Sigmoid colon (tissue), 7 donors: ENCODE measurements around the gene TSPAN3. TPM values are rescaled to one million over a fixed set of nuclear protein-coding genes. Genes with fewer than 3 reads are reported as not detected.

Experiments used
- DNase-seq: peaks from one replicate; pipeline ENCODE4 v3.0.0-alpha.2; 2019
- H3K27ac ChIP-seq, 4 donors: fragments of 200-600 bp; sonication (generic); one replicate each; pipeline ENCODE4 v1.5.1; 2016 to 2019; ENCODE audit warnings: mild to moderate bottlenecking in 1 of 4
- H3K27me3 ChIP-seq, 3 donors: fragments of 200-600 bp; sonication (generic); one replicate each; pipeline ENCODE4 v1.5.1; 2019; ENCODE audit warnings: mild to moderate bottlenecking in 1 of 3
- H3K36me3 ChIP-seq, 4 donors: fragments of 200-600 bp; sonication (generic); one replicate each; pipeline ENCODE4 v1.5.1; 2016 to 2019
- H3K4me1 ChIP-seq, 4 donors: fragments of 200-600 bp; sonication (generic); one replicate each; pipeline ENCODE4 v1.5.1; 2017 to 2019
- H3K4me3 ChIP-seq, 4 donors: fragments of 200-600 bp; sonication (generic); one replicate each; pipeline ENCODE4 v1.5.1; 2017 to 2019; ENCODE audit warnings: mild to moderate bottlenecking in 2 of 4, moderate library complexity in 1 of 4
- H3K9me3 ChIP-seq, 4 donors: fragments of 200-600 bp in 3 of 4; sonication (generic) in 3 of 4; one replicate each; pipeline versions ENCODE4 v1.5.1 to v1.6.1; 2013 to 2019
- CTCF ChIP-seq, 4 experiments: fragments of 450-650 bp in 3 of 4; fragments of 200-600 bp in 1 of 4; IDR thresholded peaks; one replicate each; pipeline ENCODE4 v1.5.1; 2016 to 2019; ENCODE audit warnings: antibody characterized with exemption in 4 of 4, mild to moderate bottlenecking in 3 of 4, moderate library complexity in 2 of 4
- EP300 ChIP-seq, 4 donors: sonication (generic); formaldehyde crosslinking; IDR thresholded peaks; one replicate each; pipeline ENCODE4 v1.6.1; 2017; ENCODE audit warnings: antibody characterized with exemption in 4 of 4
- POLR2A ChIP-seq, 2 donors: fragments of 450-650 bp; IDR thresholded peaks; one replicate each; pipeline ENCODE4 v1.6.1; 2016; ENCODE audit warnings: antibody characterized with exemption in 2 of 2, mild to moderate bottlenecking in 2 of 2, moderate library complexity in 2 of 2
- POLR2AphosphoS5 ChIP-seq, 4 donors: sonication (generic); formaldehyde crosslinking; IDR thresholded peaks; one replicate each; pipeline ENCODE4 v1.6.1; 2017; ENCODE audit warnings: antibody characterized with exemption in 4 of 4
- WGBS, 2 donors: extraction: QIAGEN DNeasy Blood & Tissue Kit; methylation state at CpG; one replicate each; pipeline ENCODE4 v1.1.7; 2013; 5-methylcytosine and 5-hydroxymethylcytosine counted together
- intact Hi-C: fragments of 100-400 bp; cut with DNase I; formaldehyde crosslinking; loops from one replicate; pipeline ENCODE4 v1.15.1; 2023
- polyA plus RNA-seq, 3 donors: library from polyadenylated mRNA; stranded (reverse); fragments of 200-250 nt; gene quantifications; one replicate each; pipeline ENCODE4 v1.2.3, GENCODE V29; 2013
- total RNA-seq, 4 donors: library from RNA; depleted of rRNA; stranded (reverse); fragments of >200 nt; gene quantifications; one replicate each; pipeline ENCODE4 v1.1.0, GENCODE V29; 2016
- donor health status: healthy with polysubstance abuse.
- donor health status: Bipolar disorder and iron deficiency.
- donor health status: healthy.

Gene TSPAN3
- total and polyA plus RNA-seq, 7 donors = 129 to 402 (median 166) TPM

- no peaks in the 10 kb centered on the region for H3K36me3 ChIP-seq
- DNase-seq = peak; percentile 50
- intact Hi-C loops = no loop called here
- peak overlapping the region in 3 of 4 donors; percentile 14 to 38 (median 38) for H3K4me3 ChIP-seq
- H3K4me1 ChIP-seq = peaks cover 0 to 13% (median 11%) of the 10 kb centered on the region in 4 donors
- 48 to 72% methylated on average over 22 of the region's 22 CpGs for WGBS, 2 donors
- no peaks in the 10 kb centered on the region for H3K9me3 ChIP-seq
- H3K27ac ChIP-seq = no peak overlapping the region
- no peak for TF ChIP-seq POLR2AphosphoS5 (IDR thresholded peaks at IDR 0.05)
- no peak for TF ChIP-seq CTCF (IDR thresholded peaks at IDR 0.05)
- TF ChIP-seq POLR2A (IDR thresholded peaks at IDR 0.05) = no peak
- no peak for TF ChIP-seq EP300 (IDR thresholded peaks at IDR 0.05)
- H3K27me3 ChIP-seq = peaks cover 0 to 6% (median 4%) of the 10 kb centered on the region in 3 donors
Observed at GRCh38 chr15:77028451-77029165, 42.3 kb downstream of the TSPAN3 start.

- Histone ChIP-seq H3K27ac (no peak overlapping the region), H3K27me3 (peaks cover 0 to 6% (median 4%) of the 10 kb centered on the region in 3 donors), H3K9me3 (no peaks in the 10 kb centered on the region), H3K36me3 (no peaks in the 10 kb centered on the region), H3K4me1 (peaks cover 0 to 13% (median 11%) of the 10 kb centered on the region in 4 donors), H3K4me3 (peak overlapping the region in 3 of 4 donors; percentile 14 to 38 (median 38))
- intact Hi-C loops = no loop called here
- 48 to 72% methylated on average over 45 of the region's 45 CpGs for WGBS, 2 donors
- peak; percentile 55 for DNase-seq
- TF ChIP-seq EP300 (IDR thresholded peaks at IDR 0.05) = no peak
- no peak for TF ChIP-seq POLR2AphosphoS5 (IDR thresholded peaks at IDR 0.05)
- no peak for TF ChIP-seq CTCF (IDR thresholded peaks at IDR 0.05)
- TF ChIP-seq POLR2A (IDR thresholded peaks at IDR 0.05) = no peak
Observed at GRCh38 chr15:77027697-77028450, 43.0 kb downstream of the TSPAN3 start.

- WGBS, 2 donors = 84 to 90% methylated on average over 12 of the region's 12 CpGs
- intact Hi-C loops = no loop called here
Observed at GRCh38 chr15:77027111-77027696, 43.7 kb downstream of the TSPAN3 start.

GRCh38 chr15:77026501-77027110, 44.3 kb downstream of the TSPAN3 start:
- DNase-seq = peak; percentile 55
- TF ChIP-seq POLR2A (IDR thresholded peaks at IDR 0.05) (no peak), EP300 (IDR thresholded peaks at IDR 0.05) (no peak), CTCF (IDR thresholded peaks at IDR 0.05) (no peak), POLR2AphosphoS5 (IDR thresholded peaks at IDR 0.05) (no peak)
- Histone ChIP-seq H3K36me3 (no peaks in the 10 kb centered on the region), H3K27me3 (peaks cover 0 to 6% (median 4%) of the 10 kb centered on the region in 3 donors), H3K27ac (no peak overlapping the region), H3K4me3 (no peak overlapping the region), H3K4me1 (peaks cover 0 to 13% (median 11%) of the 10 kb centered on the region in 4 donors), H3K9me3 (no peaks in the 10 kb centered on the region)
- WGBS, 2 donors = 90 to 92% methylated on average over 12 of the region's 12 CpGs
- intact Hi-C loops = no loop called here

More at GRCh38 chr15:77027111-77027696, 43.7 kb downstream of the TSPAN3 start:
- Histone ChIP-seq H3K27ac (no peak overlapping the region), H3K4me3 (no peak overlapping the region), H3K27me3 (peaks cover 0 to 6% (median 4%) of the 10 kb centered on the region in 3 donors), H3K4me1 (peaks cover 0 to 13% (median 11%) of the 10 kb centered on the region in 4 donors), H3K36me3 (no peaks in the 10 kb centered on the region), H3K9me3 (no peaks in the 10 kb centered on the region)
- peak; percentile 53 for DNase-seq
- TF ChIP-seq POLR2A (IDR thresholded peaks at IDR 0.05) = no peak
- TF ChIP-seq POLR2AphosphoS5 (IDR thresholded peaks at IDR 0.05) = no peak
- no peak for TF ChIP-seq EP300 (IDR thresholded peaks at IDR 0.05)
